C1 segment of cervical spinal cord (tissue), 14 donors: Measurements from ENCODE around the gene FXYD6.

ENCODE experiments used
- DNase-seq, 14 donors: peaks; one replicate each; lab custom pipeline; 2025; lab: John Stamatoyannopoulos, UW

Gene FXYD6

DNA sequence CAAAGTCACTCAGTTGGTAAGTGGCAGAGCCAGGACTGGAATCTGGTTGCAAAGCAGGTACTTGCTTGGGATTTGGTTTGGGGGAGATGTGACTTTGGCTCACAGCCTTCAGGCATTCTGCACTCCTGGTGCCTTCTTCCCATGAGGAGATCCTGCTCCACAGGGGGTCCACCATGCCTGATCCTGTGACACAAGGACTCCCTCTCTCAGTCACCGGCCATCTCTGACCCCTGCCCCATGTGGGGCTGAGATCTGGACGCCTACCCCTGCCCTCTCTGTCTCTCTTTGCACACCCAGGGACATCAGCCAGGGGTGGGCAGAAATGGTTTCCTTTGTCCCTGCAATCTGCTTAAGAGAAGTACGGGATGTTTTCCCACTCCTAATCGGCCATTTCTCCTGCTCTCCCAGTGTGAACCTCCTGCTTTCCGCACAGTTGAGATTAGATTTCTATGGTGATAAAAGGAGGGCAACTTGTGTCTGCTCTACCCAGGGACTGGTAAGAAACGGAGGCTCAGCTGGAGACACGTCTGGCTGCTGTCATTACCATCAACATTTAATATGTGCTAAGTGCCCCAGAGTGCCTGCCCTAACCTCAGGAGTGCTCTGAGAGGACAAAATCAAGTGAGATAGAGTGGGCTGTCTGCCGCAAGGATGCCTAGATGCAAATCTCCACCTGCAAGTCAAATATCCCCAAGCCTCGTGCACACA lies 11.1 kb upstream of the FXYD6 start:
- no peak for DNase-seq

DNA sequence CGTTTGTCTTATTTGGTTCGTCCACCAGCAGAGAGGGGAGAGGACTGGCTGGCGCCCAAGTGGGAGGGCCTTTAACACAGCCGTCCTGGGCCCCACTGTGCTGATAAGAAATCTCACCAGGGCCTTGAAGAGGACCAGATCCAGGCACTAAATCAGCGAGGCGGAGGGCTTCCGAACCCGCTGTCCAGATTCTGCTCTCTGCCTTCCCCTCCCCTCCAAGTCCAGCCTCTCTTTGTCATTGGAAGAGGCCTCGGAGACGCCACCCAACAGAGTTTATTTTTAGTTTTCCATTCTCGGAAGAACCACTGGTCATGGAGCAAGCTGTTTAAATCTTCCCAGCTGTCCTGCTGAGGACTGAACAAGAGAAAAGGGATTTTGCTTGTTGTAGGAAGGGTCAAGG lies 9.3 kb upstream of the FXYD6 start:
- no peak for DNase-seq

DNA sequence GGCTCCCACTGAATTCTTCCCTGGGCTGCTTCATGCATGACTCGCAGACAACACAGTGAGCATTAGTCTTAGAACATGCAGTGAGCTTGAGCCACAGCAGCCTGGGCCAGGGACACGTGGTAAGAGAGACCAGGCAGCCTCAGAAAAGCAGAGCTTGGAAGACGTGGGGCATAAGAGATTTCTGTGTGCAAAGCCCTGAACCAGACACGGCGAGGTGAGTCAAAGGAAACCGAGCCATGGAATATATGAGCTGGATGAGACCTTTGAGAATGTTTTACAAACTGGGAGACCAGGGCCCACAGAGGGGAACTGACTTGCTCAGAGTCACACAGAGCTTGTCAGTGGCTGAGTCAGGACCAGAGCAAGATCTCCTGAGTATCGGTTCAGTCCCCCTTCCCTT lies 8.5 kb upstream of the FXYD6 start:
- no peak for DNase-seq

DNA sequence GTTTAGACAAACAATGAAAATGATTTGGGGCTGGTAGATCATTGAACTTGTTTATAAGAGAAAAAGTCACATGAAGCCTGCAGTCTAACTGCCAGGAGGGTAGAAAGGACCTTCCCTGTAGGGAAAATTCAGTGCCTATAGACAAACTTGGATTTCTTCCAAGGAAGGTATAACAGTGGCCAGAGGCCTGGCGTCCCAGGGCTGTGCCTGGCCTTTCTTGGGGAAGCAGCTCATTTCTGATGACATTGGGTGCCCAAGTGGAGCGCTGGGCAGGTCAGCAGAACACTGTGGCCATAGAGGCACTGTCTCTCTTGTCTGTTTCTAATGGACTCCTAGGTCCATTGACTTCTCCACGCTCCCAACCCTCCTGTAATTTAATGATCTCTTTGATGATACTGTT lies 6.6 kb upstream of the FXYD6 start:
- DNase-seq, result no peak

DNA sequence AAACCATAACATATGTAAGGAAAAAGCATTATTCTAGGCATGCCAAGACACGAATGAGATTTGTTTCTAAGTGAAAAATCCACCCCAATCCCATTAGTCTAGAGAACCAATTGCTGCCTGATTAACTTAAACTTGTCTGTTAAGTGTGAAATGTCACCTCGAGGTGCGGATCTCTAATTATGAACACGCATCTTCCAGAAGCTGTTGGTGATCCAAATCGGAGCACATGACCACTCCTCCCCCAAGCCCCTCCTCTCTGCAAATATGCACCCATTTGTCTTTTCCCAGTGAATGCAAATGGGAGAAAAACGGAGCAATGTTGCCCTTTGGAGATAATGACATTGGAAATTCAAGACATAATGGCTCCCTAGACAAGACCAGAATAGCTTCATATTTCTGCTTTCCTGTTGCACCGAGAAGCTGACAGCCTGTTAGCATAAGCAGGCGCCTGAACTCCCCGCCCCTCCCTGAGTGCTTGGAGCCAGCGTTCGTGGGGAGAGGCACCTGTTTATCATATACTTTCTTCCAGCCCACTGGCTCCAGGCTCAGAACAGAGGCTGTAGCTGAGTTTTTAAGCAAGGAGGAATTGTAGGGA lies 6.0 kb upstream of the FXYD6 start:
- peak in 1 of 14 donors; percentile 92 for DNase-seq

DNA sequence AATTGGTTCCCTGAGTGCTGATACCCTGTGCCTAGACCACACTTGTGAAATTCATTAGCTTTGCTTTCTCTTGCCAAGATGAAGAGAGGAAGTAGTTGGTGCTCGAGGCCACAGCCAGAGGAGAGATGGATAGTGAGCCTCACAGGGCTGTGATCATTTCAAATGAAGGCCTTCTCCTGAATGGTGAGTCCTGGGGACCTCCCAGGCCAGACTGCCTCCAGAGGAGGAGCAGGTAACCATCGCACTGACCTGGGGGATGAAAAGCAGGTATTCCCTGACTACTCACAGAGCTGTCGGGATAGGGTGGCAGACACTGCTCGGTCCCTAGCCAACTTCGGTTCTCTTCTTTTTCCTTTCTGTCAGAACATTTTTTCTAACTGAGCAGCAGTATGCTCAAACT lies 4.8 kb upstream of the FXYD6 start:
- no peak for DNase-seq

DNA sequence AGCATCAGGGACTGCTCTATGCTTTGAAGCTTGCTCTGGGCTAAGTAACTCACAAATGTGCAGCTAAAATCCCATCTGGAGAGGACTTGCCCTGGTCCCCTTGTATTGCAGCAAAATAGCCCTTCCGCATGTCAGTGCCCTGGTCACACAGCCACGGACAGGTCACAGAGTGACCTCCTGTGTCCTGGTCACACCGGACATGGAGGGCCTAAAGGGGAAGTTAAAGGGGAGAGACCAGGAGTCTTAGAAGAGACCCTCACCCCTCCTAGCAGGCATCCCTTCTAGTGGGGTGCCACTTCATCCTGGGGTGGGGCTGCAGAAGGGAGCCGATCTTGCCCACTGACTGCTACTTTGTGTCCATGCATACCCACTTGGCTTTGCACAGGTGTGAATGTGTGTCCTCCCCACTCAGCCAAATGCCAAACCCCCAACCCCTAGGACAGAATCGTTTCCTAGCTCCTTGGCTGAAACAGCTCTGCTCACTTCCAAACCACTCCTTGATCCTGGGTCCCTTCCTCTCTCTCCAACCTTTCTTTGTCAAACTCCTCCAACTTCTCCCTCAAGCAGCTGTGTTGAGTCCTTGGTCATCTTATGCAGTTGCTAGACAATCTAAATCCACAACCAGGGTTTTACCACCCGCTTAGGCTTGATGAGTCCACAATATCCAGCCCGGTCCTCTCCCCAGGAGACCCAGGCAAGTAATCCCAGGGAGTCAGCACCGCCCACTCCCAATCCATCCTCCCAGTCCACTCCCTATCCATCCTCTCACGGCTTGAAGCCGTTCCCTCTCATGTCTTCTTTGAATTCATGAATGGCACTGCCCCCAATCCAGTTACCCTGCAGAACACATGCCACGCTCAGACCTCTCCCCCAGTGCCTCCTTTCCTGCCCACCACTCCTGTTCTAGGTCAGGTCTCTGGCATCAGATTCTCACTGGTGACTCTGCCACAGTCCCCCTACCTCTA lies 3.3 kb upstream of the FXYD6 start:
- DNase-seq, result no peak

DNA sequence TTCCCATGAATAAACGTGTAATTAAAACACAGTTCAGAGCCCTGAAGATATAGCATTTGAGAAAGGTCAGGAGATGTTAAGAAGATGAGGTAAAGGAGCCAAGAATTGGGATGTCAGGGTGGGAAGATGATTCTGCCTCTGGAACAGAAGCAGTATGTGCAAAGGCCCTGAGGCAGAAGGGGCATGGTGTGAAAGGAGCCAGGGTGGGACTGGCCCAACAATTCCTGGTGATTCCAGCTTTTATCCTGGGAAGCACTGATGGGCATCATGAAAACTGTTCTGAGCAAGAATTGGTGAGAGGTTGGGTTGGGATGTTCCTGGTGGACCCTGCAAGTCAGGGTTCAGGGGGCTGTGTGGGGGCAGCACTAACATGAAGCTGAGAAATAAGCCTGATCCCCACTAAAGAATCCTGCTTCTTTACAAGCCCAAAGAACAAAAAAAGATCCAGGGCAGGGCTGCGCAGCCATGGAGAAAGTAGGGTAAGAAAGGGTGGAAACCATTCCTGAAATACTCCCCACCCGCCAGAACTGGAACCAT lies 2.5 kb upstream of the FXYD6 start:
- DNase-seq, result no peak

DNA sequence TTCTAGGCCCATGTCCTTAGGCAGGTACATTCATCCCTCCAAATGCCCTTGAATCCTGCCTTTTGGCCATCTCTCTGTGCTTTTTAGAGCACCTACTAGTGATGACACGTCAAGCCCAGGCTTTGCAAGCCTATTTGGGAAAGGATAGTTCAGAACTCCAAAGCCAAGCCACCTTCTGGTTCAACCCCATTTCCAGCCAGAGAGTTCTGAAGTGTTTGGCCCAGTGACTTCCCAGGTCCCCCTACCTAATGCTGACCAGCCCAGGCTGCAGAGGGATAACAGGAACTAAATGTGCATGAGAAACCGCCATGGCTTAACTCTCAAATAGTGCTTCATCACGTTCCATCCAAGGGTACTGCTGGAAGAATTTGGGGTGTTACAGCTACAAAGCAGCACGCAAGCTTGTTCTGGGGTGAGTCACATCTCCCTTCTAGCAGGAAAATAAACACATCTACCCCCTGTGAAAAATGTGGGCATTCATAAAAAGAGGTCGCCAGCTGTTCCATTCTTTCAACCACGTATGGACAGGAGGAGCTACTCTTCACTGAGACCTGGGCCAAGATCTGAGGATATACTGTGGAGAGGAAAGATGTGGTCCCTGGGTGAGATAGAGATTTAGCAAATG lies 2.0 kb upstream of the FXYD6 start:
- DNase-seq, result no peak

DNA sequence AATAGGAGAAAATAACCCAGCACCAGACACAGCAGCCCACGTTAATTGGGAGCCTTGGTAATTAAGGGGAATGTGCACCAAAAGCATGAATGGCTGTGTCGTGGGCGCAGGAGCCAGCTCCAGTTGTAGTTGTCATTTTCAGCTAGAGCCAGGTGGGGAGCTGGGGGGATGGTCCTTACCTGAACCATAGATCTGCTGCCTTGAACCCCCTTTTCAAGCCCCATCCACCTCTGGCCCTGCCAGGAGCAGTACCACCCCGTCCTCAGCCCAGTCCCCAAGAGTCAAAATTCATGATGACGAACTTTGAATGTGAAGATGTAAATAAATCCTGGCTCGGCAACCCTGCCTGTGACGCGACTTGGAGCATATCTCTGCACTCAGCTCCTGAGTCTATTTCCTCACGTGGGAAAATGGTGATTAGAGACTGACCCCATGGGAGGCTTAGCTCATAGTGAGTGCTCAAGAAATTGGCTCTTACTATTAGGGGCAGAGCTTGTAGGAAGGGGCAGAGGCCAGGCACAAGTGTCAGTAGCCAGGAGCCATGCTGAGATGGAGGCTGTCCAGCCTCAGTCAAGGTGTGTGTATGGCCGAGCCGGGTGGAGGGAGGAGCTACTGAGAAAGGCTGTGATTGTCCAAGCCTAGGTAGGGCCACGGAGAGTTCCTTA lies 794 bp upstream of the FXYD6 start:
- DNase-seq, result peak in 1 of 14 donors; percentile 89

DNA sequence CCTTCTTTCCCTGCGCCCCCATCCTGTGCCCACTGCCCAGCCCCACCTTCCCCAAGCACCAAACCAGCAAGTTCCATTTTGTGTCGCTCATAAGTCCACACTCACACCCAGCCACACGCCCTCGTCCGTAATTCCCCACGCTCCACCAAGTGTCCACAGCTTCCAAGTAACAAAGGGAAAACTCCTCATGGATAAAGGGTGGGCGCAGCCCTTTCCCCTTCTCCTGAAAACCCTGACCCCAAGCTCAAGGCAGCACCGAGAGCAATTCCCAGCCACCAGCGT lies 458 bp downstream of the FXYD6 start:
- peak in 1 of 14 donors; percentile 51 for DNase-seq

DNA sequence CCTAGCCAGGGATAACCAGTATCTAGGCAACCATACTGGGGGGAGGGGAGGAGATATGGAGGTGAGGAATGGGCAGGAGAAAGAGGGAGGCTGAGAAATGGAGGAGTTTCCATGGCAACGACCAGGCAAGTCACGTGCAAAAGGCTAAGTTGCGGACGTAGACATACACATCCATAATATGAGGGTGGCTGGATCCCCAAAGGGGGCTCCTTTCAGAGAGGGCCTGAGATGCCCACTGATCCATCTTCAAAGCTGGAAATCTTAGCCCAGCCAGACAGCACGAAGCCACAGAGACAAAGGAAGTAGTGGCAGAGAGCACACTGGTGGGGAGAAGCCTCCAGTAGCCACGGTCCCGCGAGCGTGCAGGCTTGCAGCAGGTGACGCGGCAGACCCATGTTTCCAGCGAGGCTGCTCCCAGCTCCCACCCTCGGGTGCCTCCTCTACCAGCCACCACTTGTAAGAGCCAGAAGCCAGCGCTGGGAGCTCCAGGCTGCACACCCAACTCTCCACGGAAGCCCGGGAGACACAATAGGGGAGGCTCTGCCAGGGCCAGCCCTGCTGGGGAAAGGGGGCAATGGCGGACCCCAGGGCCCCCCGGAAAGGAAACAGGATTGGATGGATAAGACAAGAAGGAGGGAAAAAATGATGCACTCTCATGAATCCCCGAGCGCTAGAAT lies 938 bp downstream of the FXYD6 start:
- peak in 1 of 14 donors; percentile 79 for DNase-seq

DNA sequence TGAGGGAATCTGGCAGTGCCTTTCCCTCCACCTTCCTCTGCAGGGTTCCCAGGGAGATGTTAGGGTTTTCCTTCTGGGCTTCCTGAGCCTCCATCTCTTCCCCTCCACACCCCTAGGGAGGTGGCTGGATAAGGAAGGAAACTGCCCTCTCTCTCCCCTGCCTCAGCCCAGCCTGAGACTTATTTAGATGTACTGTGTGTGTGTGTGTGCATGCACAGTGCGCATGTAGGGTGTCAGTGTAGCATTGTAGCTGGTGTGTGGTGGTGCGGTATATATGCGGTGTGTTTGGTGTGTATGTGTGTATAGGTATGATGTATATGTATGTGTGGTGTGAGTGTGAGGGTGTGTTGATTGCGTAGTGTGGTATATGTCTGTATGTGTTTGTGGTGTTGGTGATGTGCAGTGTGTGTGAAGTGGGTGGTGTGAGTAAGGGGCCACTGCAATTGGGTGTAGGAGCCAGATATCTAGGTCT lies 1.5 kb downstream of the FXYD6 start:
- peak in 1 of 14 donors; percentile 43 for DNase-seq

DNA sequence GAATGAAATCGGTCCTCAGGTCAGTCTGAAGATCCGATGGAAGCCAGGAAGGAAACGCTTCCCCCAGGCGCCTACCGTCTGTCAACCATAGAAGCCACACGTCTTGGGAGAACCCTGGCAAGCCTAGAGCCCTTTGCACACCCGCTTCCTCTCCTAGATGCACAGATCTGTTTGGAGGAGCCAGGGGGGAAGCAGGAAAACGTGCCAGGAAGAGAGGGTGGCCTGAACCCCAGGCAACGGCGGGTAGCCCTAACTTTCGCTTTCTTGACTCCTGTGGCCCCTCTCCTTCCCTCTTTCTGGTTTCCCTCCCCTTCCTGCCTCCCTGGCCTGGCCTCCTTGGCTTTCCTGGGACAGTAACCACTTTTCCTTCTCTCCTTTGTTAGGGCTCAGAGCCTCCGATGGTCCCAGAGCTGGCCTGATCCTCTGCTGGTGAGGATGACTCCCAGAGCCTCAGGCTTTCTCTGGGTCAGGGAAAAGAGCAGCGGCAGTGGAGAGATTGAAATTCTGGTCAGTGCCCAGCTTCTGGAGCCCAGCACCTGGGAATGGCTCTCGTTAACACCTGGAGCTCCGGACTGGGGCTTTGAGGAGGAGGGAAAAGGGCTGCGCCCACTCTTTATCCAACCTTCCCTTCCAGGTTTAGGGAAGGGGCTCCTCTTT lies 2.1 kb downstream of the FXYD6 start:
- peak in 1 of 14 donors; percentile 54 for DNase-seq

DNA sequence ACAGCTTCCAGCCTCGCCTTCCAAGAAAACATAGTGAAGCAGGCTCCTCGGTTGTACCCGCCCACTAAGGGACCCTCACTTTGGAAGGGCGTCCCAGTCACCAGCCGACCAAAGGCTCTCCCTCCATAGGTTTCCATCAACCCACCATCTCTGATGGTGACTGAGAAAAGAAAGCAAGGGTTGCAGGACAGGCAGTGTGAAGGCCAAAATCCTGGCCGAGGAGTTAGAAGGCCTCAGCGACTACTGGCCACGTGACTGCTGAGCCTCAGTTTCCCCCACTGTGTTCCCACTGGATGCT lies 2.7 kb downstream of the FXYD6 start:
- DNase-seq, result no peak

DNA sequence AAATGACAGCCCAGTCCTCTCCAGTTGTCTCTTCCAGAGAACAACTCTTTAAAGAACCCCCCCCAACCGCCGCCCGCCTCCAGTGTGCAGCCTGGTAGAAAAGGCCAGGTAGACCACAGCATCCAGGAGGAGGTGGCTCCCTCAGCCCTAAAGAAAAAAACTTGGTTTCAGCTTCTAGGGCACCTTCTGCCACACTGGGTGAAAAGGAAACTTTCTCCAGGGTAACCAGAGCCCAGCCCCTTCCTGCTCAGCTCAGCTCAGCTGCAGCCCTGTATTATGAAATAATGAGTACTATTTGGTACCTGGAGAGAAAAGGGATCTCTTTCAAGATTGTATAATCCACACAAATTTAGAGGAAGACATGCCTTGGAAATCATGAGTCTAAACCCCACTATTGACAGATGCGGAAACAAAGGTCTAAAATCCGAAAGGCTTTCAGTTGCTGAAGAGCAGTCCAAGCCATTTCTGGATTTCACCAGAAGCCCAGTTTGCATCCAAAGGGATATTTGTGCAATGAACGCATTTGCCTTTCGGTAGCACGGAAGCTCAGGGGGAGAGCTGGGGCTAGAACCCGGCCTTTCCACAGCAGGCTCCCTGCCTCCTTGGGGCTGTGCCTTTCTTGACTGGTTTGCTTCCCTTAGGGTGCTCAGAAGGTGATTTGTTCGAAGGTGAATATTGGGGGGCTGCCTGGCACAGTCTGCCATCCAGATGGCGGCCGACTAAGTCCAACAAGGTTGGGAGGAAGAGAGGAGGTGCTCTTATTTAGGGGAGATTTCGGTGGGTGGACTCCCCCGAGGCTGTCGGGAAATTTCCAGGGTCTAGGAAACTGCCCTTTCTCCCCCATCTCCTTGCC lies 3.3 kb downstream of the FXYD6 start:
- peak in 1 of 14 donors; percentile 8 for DNase-seq

DNA sequence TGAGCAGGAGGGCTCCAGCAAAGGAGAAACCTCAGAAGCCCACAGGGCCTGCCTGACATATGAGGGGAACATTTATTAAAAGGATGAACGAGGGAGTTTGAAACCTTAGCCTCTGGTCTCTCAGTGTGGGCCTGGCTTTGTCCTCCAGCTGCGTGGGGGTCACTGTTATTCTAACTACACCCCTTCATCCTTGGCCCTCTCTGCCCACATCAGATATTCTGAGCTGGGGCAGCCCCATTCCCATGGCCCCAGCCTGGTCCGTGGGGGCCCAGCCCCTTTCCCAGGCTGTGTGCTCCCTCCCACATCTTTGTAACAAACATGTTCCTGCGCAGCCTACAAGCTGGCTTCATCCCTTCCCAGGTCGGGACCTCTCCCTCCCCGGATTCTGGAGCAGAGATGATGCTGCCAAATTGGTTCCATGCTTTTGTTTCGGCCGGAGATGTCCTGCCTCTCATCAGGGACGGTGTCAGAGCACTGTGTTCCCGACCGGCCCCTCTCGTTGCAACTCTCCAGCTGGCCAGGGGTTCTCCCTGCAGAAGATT lies 4.0 kb downstream of the FXYD6 start:
- peak in 1 of 14 donors; percentile 16 for DNase-seq

DNA sequence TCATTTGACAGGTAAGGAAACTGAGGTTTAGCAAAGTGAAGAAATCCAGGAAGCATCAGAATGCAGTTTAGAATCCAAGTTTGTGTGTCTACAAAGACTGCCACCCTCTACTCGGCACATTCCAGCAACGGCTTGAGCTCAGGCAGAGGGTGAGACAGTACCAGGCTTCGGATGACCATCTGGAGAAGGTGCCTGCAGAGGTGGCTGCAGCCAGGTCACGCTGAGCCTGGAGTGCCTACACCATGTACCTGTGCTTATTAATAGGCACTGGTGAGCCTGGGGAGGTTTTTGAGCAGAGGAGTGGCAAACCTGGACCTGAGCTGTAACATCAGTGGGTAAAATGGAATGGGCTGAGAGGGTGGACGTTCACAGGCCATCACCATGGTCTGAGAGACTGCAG lies 4.7 kb downstream of the FXYD6 start:
- DNase-seq, result peak in 1 of 14 donors; percentile 24

DNA sequence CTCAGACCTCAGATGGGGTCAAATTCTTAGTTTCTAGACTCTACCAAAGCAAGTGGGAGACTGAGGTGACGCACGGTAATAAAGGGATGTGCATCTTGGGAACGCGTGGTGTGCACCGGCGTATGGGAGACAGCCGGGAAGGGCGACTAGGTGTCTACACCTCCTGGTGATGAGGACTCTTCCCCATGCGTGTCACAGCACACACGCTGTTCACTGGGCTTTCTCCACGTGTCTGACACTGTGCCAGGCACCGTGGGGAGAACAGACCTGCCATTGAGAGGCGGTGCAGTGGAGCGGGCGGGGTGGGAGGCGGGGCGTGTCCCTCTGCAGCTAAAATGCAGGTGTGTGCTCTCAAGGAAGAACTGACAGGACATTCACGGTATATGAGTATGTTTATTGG lies 5.3 kb downstream of the FXYD6 start:
- DNase-seq, result peak in 1 of 14 donors; percentile 22
